Stimulated activated CD4-positive, alpha-beta T cell treated with anti-CD3 and anti-CD28 coated beads, Interleukin-15, amount 100 ng/mL, for 48 hours (primary cell): ENCODE data around the gene VENTX.

ENCODE experiments used
- DNase-seq, 2 donors: peaks; one replicate each; pipeline ENCODE4 v3.0.0-alpha.2; 2020; ENCODE audit warnings: low read depth in 2 of 2

VENTX gene

DNA sequence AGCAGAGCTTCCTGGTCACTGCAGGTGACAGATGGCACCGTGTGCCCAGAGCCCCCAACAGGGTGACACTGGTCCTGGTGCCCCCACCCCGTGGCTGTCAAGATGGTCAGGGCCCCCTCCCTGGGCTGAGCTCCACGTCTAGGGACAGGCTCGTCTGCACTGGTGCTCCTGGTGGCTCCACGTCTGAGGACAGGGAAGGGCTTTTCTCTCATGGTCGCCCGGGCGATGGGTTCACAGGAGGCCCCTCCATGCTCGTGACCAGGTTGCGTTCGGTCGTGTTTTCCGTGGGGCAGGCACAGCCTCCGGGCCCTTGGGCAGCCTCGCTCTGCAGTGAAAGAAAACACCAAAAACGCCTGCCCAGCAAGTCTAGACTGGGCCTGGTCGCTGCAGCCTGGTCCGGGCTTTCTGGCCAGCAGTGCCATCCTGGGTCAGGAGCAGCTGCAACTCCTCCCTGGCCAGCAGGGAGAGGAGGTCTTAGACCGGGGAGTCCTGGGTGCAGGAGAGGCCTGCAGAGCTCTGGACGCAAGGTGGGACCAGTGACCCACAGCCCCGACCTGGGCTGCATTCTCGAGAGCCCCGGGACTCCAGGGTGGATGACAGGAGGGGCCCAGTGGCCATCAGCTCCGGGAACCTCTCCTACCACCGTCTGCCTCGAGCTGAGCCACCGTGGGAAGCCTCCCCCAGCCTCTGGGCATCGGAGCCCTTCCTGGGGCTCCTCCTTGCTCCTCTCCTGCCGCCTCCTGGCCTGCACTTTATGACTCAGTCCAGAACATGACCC lies 35.5 kb upstream of the VENTX start:
- no peak for DNase-seq

DNA sequence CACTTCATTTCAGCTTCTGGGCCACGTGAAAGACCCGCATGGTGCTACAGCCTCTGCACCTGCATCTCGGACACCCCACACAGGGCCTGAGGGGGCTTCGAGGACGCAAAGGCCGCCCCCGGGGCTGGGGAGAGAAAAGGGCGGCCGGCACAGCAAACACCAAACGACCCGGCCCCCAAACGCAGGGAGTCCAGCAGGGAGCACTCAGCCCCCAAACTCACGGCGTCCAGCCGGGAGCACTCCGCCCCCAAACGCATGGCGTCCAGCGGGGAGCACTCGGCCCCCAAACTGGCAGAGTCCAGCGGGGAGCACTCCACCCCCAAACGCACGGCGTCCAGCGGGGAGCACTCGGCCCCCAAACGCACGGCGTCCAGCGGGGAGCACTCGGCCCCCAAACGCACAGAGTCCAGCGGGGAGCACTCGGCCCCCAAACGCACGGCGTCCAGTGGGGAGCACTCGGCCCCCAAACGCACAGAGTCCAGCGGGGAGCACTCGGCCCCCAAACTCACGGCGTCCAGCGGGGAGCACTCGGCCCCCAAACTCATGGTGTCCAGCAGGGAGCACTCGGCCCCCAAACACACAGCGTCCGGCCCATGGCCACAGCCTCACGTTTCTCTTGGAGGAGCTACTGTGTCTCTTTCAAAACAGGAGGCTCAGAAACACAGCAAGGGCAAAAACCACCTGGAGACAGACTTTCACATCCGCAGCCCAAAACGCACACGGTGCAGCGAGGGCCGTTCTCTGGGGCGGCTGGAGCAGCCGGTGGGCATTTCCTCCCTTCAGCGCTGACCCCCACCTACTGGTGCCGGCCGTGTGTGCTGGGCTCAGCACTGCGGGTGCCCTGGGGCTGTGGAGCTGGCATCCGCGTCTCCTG lies 34.6 kb upstream of the VENTX start:
- DNase-seq, result no peak

DNA sequence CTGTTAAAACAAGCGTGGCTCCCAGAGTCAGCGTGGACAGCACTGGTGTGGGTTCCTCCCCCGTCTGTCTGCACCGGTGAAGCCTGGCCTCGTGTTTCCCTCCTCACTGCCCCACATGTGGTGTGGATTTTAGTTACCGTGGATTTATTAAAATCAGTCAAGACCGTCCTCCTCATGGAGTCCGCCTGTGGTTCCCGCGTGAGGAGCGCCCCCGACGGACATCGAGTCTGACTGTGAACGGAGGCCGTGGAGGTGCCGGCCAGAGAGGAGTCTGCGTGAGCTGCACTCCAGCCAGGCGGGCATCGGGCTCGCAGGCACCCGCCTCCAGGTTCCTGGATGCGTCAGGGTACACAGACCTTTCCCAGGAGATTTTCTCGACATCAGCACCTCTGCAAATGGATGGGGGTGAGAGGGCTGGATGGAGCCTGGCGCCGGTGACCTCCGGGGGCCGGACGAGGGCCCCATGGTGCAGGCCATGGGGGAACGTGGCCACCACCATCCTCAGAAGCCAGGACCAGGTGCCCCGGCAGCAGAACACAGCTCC lies 33.9 kb upstream of the VENTX start:
- no peak for DNase-seq

DNA sequence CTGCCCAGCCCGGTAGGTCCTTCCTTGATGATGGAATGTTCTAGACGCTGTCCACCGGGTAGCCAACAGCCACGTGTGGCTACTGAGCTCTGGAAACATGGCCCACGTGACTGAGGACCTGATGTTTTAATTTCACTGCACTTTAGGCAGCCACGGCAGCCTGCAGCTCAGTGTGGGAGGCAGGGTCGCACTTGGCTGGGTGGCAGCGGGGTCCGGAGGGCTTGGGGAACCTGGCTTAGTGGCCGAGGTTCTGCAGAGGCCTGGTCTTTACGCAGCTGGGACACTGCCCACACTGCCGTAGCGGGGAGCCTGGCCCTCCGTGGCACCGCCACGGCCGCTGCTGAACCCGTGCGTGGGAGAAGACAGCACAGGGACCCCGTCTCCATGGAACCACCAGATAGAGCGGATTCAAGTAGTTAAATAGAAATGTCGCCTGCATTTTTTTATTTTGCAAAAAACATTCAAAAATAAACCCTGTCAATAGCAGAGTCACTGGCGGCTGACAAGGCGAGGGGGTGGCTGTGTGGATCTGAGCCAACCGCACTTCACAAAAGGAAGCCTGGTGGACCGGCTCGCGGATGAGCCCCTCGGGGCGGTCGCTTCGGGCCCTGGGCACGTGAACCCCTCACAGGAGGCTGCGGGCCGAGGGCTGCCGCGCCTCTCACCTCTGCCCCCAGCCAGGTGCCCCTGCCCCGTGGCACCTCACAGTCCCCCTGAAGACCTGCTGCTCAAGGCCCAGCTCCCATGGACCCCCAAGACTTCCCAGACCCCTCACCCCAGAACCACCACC lies 33.2 kb upstream of the VENTX start:
- DNase-seq, result no peak

DNA sequence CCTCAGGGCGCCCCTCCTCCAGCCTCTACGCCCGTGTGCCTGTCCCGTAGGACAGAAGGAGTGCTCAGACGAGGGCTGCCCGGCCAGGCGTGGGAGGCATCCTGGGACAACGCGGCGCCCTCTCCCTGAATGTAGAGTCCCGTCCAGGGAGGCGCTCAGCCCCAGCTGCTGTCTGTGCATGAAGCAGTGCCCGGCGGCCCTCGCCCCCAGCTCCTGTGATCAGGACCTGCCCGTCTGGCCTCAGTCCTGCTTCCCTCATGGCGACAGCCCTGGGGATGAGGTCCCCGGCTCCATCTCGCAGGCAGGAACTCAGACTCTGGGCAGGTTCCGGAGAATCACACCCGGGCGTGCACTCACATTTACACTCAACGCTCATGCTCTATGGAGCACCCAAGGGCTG lies 32.5 kb upstream of the VENTX start:
- no peak for DNase-seq

DNA sequence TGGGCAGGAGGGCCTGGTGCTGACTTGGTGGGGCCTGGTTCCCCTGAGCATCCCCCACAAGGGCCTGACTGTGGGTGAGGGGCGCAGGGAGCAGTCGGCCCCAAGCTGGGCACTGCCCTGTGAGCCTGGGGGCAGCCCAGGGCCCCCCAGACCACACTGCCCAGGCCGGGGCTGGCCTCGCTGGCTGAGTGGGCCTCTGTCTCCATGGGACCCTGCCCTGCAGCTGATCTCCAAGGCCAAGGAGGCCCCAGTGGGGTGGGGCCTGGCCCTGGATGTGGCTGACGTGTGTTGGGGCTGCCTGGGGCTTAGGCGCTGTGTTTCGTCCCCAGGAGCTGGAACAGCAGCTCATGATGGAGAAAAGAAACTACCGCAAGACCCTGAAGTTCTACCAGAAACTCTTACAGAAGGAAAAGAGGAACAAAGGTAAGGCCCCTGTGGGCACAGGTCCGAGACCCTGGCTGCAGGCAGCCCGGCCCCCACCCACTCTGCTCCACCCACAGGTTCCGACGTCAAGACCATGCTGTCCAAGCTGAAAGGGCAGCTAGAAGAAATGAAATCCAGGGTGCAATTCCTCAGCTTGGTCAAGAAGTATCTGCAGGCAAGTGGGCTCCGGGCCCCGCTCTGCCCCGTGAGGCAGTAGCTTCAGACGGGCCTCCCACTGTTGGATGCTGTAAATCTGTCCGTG lies 31.2 kb upstream of the VENTX start:
- DNase-seq, result no peak

DNA sequence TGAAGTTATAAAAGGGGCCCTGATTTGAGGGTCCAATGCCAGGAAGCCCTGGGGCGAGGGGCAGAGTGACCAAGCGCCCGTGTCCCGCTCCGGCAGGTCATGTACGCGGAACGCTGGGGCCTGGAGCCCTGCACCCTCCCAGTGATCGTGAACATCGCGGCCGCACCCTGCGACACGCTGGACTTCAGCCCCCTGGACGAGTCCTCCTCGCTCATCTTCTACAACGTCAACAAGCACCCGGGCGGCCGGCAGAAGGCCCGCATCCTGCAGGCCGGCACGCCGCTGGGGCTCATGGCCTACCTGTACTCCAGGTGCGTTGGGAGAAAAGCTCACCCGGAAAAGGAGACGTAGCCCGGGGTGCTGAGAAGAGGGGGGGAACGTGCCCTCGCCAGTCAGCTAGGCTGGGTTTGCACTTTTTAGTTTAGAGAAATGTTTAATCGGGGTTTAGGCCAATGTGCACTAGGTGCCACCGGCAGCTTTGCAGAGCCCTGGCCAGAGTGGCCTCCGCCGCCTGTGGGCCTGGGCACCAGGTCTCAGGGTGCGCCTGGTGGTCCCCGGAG lies 30.5 kb upstream of the VENTX start:
- DNase-seq, result no peak

DNA sequence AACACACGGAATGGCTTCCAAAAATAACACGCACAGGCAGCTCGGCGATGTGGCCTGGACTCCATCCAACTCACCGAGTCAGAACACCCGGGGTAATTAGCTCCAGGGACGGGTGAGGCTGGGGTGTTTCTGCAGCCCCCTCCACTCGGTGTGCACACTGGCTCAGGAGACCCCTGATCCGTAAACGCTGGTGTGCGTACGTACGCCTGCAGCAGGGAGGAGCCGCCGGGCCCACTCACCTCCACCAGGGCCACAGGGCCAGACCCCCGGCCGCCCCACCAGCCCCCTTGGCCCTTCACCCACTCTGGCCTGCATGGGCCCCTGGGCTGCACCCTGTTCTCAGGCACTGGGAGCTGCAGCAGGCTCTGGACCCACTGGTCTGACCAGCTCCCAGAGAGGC lies 30.0 kb upstream of the VENTX start:
- no peak for DNase-seq

DNA sequence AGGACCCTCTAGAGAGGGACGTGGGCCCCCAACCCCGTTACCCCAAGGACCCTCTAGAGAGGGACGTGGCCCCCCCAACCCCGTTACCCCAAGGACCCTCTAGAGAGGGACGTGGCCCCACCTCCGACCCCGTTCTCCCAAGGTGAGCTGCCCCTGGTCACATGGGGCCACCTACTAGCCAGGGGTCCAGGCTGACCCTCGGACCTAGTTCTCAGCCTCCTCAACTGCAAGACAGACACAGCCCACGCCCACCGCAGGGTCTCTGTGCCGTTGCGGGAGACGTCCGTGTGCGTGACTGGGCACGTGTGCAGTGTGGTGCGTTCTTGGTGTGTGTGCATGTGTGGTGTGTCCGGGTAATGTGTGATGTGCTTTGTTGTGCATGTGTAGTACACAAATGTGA lies 29.2 kb upstream of the VENTX start:
- DNase-seq, result no peak

DNA sequence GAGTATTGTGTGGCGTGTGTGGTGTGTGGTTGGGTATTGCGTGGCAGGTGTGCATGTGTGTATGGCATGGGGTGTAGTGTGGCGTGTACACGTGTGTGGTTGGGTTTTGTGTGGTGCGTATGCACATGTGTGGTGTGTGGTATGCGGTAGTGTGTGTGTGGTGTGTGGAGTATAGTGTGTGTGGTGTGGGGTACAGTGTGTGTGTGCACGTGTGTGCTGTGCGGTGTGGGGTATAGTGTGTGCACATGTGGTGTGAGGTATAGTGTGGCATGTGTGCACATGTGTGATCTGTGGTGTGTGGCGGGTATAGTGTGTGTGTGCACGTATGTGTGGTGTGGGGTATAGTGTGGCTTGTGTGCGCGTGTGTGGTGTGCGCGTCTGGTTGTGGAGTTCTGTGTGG lies 28.5 kb upstream of the VENTX start:
- no peak for DNase-seq

DNA sequence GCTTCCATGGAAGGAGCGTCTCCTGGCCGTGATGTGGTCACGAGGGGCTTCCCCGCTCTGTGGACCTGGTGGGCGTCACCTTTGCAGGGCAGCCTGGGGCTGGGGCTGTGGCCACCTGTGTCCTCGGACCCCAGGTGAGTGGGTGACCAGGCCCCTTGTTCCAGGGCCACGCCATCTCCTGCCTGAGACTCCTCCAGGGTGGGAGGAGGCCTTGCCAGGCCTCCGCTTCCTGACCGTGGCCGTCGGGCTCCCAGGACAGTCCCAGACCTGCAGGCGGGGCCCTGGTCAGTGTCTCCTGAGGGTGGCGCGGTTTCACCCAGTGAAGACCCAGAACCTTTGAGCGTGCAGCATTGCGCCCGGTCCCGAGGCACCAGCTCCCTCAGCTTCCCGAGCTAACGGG lies 28.0 kb upstream of the VENTX start:
- no peak for DNase-seq

DNA sequence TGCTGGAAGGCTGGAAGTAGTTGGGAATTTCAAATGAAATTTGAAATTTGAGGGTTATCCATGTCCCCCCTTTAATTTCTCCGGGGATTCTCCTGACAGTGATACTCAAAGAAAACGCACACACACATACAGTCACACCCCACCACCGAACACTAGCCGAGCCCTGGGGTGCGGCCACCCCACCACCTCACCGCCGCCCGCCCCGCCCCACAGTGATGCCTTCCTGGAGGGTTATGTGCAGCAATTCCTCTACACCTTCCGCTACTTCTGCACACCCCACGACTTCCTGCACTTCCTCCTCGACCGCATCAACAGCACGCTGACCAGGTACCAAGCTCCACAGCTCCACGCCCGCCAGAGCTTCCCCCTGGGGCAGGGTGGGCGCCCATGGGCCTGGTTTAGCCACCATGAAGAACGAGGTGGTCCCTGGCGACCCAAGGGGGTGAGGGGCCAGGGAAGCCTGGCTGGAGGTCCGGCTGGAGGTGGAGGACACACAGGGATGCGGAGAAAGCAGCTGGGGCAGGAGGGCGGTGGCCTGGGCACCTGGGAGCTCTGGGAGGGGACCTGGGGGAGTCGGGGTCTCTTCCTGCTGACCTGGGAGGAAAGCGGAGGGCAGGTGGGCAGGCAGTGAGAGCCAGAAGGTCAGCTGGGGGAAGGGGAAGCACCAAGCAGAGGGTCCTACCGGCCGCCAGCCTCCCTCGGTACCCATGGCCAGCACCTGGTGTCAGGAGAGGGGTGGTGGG lies 27.1 kb upstream of the VENTX start:
- DNase-seq, result no peak

DNA sequence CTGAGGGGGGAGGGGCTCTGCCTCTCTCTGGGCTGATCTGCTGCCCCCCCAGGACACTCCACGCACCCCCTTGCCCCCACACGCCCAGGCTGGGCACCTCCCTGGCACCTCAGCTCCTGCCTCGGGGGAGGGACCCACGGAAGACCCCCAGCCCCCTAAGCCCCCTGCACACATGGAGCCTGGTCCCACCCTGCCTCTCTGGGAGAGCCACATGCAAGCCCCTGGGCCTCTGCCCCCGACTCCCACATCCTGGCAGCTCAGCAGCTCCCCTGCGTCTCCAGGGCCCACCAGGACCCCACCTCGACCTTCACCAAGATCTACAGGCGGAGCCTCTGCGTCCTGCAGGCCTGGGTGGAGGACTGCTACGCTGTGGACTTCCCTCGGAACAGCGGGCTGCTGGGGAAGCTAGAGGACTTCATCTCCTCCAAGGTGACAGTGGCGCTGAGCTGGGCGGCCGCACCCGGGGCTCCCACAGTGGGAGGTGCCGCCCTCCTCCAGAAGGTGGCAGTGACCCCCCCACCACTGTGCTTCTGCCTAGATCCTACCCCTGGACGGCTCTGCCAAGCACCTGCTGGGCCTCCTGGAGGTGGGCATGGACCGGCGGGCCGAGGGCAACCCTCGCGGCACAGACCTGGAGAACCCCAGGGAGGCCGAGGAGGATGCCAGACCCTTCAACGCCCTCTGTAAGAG lies 26.4 kb upstream of the VENTX start:
- DNase-seq, result no peak

DNA sequence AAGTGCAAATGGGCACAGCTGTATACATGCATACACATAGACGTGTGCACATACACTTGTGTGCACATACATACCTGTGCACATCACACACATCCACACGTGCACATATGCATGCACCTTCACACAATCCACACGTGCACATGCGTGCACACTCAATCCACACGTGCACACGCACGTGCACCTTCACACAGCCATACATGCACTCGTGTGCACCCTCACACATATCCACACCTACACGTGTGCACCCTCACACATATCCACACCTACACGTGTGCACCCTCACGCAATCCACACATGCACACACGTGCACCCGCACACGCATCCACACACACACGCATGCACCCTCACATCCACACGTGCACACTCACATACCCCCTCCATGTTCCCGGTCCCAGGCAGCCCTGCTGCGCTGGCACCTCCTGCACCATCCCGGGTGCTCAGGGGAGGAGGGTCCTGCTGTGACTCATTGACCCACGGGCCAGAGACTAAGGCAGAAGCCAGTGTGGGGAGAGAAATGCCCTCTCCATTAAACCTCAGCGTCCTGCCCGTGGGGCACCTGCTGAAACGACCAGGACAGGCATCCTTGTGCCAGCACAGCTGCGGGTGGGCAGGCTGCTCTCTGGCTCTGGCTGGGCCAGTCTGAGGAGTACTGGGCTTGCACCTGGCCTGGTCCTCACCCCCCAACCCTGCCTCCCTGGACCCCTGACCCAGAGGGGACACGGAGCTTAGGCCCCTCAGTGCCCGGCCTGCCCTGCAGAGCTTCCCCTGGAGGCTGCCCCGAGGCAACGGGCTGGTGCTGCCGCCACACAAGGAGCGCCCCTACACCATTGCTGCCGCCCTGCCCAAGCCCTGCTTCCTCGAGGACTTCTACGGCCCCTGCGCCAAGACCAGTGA lies 25.4 kb upstream of the VENTX start:
- no peak for DNase-seq

DNA sequence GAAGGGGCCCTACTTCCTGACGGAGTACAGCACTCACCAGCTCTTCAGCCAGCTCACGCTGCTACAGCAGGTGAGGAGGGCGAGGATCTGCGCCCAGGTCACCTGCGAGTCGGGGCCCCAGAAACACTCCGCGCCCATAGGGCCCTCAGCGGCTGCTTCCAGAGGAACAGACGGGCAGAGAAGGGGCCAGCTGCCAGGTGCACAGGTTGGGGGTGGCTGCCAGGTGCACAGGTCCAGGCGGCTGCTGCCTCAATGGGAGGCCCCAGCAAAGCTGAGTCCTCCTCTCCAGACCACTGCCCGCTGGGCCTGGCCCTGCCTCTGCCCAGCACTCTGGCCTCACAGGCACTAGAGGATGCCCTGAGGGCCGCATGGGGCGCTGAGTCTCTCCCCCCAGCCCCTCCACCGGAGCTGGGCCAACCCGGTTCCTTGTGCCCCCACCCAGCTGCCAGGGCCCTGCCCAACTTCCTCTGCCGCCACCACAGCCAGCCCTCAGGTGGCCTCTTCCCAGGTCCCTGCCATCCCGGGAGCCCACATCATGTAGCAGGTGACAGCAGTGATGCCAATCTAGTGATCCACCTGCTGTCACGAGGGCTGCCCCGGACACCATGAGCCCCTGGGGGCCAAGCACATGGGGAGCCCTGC lies 24.7 kb upstream of the VENTX start:
- DNase-seq, result no peak

DNA sequence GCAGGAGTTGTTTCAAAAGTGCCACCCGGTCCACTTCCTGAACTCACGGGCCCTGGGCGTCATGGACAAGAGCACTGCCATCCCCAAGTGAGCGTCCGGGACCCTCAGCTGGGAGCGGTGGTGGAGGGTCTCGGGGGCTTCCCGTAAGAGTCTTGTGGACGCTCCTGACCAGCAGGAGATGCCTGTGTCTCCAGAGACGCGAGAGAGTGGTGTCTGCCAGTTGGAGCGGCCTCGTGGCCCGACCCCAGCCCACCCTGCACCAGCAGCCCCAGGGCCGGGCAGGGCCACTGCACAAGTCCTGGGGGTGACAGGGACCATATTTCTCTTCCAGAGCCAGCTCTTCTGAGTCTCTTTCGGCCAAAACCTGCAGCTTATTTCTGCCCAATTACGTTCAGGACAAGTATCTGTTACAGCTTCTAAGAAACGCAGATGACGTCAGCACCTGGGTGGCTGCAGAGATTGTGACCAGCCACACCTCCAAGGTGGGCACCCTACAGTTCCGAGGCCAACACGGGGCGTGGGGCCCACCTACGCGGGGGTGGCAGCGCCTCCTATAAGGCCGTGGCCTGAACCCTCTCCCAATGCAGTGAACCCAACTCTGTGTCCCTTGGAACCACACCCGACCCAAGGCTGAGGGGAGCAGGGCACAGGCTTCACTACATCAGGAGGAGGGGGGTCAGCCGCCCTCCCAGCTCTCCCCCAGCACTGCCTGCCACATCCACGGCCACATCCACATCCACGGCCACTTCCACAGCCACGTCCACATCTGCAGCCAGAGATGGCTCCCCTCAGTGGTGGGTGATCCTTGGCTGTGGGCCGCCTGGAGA lies 23.8 kb upstream of the VENTX start:
- no peak for DNase-seq
